GM23338 (cell line): ENCODE data around the gene LRRC28. TPM values are rescaled to one million over a fixed set of nuclear protein-coding genes. Genes with fewer than 3 reads are reported as not detected.
"Not testable (repeated sequence)": the region's sequence is repeated elsewhere in the genome, so short reads cannot be mapped to it uniquely, and the experiment has no call there.

ENCODE experiments used
- ATAC-seq: fragments of 200-7000 bp; cut with Tn5 transposase; 3 replicates; pipeline ENCODE4 v1.9.1; 2020
- DNase-seq: peaks from one replicate; pipeline ENCODE4 v3.0.0-alpha.2; 2015; ENCODE audit warnings: low spot score
- H2AFZ ChIP-seq: fragments of 200-600 bp; sonication (generic); 2 replicates; pipeline ENCODE4 v1.8.0; 2016; ENCODE audit warnings: antibody characterized with exemption, mild to moderate bottlenecking, moderate library complexity
- H3F3A ChIP-seq: fragments of 200-600 bp; sonication (generic); replicated peaks from 2 replicates; pipeline ENCODE4 v1.8.0; 2017; ENCODE audit warnings: antibody characterized with exemption, mixed run types, low read depth
- H3K27ac ChIP-seq: fragments of 200-600 bp; sonication (generic); 2 replicates; pipeline ENCODE4 v1.6.1; 2016; ENCODE audit warnings: low read depth
- H3K27me3 ChIP-seq: fragments of 200-600 bp; sonication (generic); 2 replicates; pipeline ENCODE4 v1.8.0; 2016; ENCODE audit warnings: mild to moderate bottlenecking, mixed run types, moderate library complexity; ENCODE audit not compliant: insufficient read depth
- H3K36me3 ChIP-seq: fragments of 200-600 bp; sonication (generic); 2 replicates; pipeline ENCODE4 v1.8.0; 2016; ENCODE audit warnings: mild to moderate bottlenecking; ENCODE audit not compliant: insufficient read depth
- H3K4me1 ChIP-seq: fragments of 200-600 bp; sonication (generic); 2 replicates; pipeline ENCODE4 v1.8.0; 2016; ENCODE audit warnings: mild to moderate bottlenecking, moderate library complexity; ENCODE audit not compliant: insufficient read depth
- H3K4me2 ChIP-seq: fragments of 200-600 bp; sonication (generic); 2 replicates; pipeline ENCODE4 v1.7.1; 2017; ENCODE audit warnings: mixed run types
- H3K4me3 ChIP-seq: fragments of 200-600 bp; sonication (generic); 2 replicates; pipeline ENCODE4 v1.6.1; 2016; ENCODE audit warnings: mixed run types
- H3K79me2 ChIP-seq: fragments of 200-600 bp; sonication (generic); replicated peaks from 2 replicates; pipeline ENCODE4 v1.8.0; 2017; ENCODE audit warnings: mild to moderate bottlenecking; ENCODE audit not compliant: insufficient read depth
- H3K9me2 ChIP-seq: fragments of 200-600 bp; sonication (generic); 2 replicates; pipeline ENCODE4 v1.8.0; 2017; ENCODE audit not compliant: insufficient read depth
- H4K20me1 ChIP-seq: fragments of 200-600 bp; sonication (generic); replicated peaks from 2 replicates; pipeline ENCODE4 v1.8.0; 2017; ENCODE audit warnings: mild to moderate bottlenecking; ENCODE audit not compliant: insufficient read depth
- H3K27ac Mint-ChIP-seq: 2 replicates; pipeline ENCODE4 v1.8.0; 2020; ENCODE audit warnings: inconsistent platforms, mild to moderate bottlenecking, moderate library complexity, mixed read lengths
- H3K27me3 Mint-ChIP-seq: 3 replicates; pipeline ENCODE4 v1.8.0; 2022; ENCODE audit warnings: low read depth, mild to moderate bottlenecking, moderate library complexity, mixed read lengths, inconsistent platforms; ENCODE audit not compliant: insufficient read depth, poor library complexity
- H3K36me3 Mint-ChIP-seq: 3 replicates; pipeline ENCODE4 v1.8.0; 2021; ENCODE audit warnings: low read depth, mild to moderate bottlenecking, inconsistent platforms, moderate library complexity, mixed read lengths
- H3K4me1 Mint-ChIP-seq: 3 replicates; pipeline ENCODE4 v1.8.0; 2020; ENCODE audit warnings: mild to moderate bottlenecking, inconsistent platforms, mixed read lengths
- H3K4me3 Mint-ChIP-seq: 3 replicates; pipeline ENCODE4 v1.8.0; 2021; ENCODE audit warnings: moderate library complexity, mild to moderate bottlenecking, inconsistent platforms, mixed read lengths
- H3K9me3 Mint-ChIP-seq: 3 replicates; pipeline ENCODE4 v1.8.0; 2020; ENCODE audit warnings: moderate library complexity, mild to moderate bottlenecking, inconsistent platforms, mixed read lengths
- CTCF ChIP-seq, 2 experiments: fragments of 200-600 bp in 1 of 2; sonication (generic) in 1 of 2; conservative IDR thresholded peaks; 2 replicates each; pipeline versions ENCODE4 v1.5.1 to v1.6.1; 2016 to 2017; ENCODE audit warnings: antibody characterized with exemption in 2 of 2, low read depth in 2 of 2, mild to moderate bottlenecking in 2 of 2, moderate library complexity in 1 of 2
- JUNB ChIP-seq: IDR thresholded peaks from one replicate; pipeline ENCODE4 v1.6.1; 2016; ENCODE audit warnings: antibody characterized with exemption; ENCODE audit not compliant: unreplicated experiment
- NANOG ChIP-seq: IDR thresholded peaks from 2 replicates; pipeline ENCODE4 v1.6.1; 2016; ENCODE audit warnings: antibody characterized with exemption, borderline replicate concordance
- STAT1 ChIP-seq: IDR thresholded peaks from one replicate; pipeline ENCODE4 v1.6.1; 2016; ENCODE audit warnings: antibody characterized with exemption; ENCODE audit not compliant: unreplicated experiment
- ZNF331 ChIP-seq: fragments of 250-450 bp; sonication (Bioruptor Pico); IDR thresholded peaks from 2 replicates; pipeline ENCODE4 v1.5.0; 2020; ENCODE audit warnings: low read depth, mild to moderate bottlenecking, moderate library complexity
- polyA plus RNA-seq: library from polyadenylated mRNA; unstranded; fragments of >200 nt; fragmentation: Nextera tagmentation; extraction: Ambion mirVana; gene quantifications from 2 replicates; pipeline ENCODE4 v1.2.1, GENCODE V29; 2016
- total RNA-seq: library from RNA; depleted of rRNA; stranded (reverse); fragments of >200 nt; shearing (Covaris generic); gene quantifications from 2 replicates; pipeline ENCODE4 v1.2.3, GENCODE V29; 2014

Gene LRRC28
- total and polyA plus RNA-seq, 2 experiments from 2014 or later = 12.9 to 28.4 TPM

GRCh38 chr15:99230867-99231266, 20.4 kb upstream of the LRRC28 start:
- Mint-ChIP-seq H3K9me3 (no peaks in the 10 kb centered on the region; the same call in 2 of the 3 replicates), H3K27me3 (no peaks in the 10 kb centered on the region), H3K4me1 (0 out of 3 replicates have a peak, but pooled peaks cover 4% of the 10 kb centered on the region), H3K4me3 (no peak overlapping the region), H3K27ac (no peak overlapping the region), H3K36me3 (peaks cover 15% of the 10 kb centered on the region)
- no peaks in the 10 kb centered on the region for H3K27me3 ChIP-seq
- no peak for DNase-seq
- H3K4me2 ChIP-seq = no peak overlapping the region
- H3K4me3 ChIP-seq = no peak overlapping the region
- H3F3A ChIP-seq = no peaks in the 10 kb centered on the region
- no peak for ATAC-seq
- no peaks in the 10 kb centered on the region for H3K4me1 ChIP-seq
- no peak overlapping the region for H2AFZ ChIP-seq
- no peak for TF ChIP-seq NANOG
- TF ChIP-seq STAT1 = no peak
- H3K79me2 ChIP-seq = no peaks in the 10 kb centered on the region
- peaks cover 3% of the 10 kb centered on the region; the same call in 1 of the 2 replicates for H3K36me3 ChIP-seq
- H4K20me1 ChIP-seq = no peaks in the 10 kb centered on the region
- peaks cover 3% of the 10 kb centered on the region; the same call in 1 of the 2 replicates for H3K9me2 ChIP-seq
- H3K27ac ChIP-seq = no peak overlapping the region

- Histone ChIP-seq H3K4me3 (no peak overlapping the region), H3K9me2 (peaks cover 3% of the 10 kb centered on the region; the same call in 1 of the 2 replicates), H3F3A (no peaks in the 10 kb centered on the region), H4K20me1 (no peaks in the 10 kb centered on the region), H3K27me3 (no peaks in the 10 kb centered on the region), H2AFZ (no peak overlapping the region), H3K4me2 (no peak overlapping the region), H3K79me2 (no peaks in the 10 kb centered on the region), H3K36me3 (peaks cover 3% of the 10 kb centered on the region; the same call in 1 of the 2 replicates), H3K4me1 (no peaks in the 10 kb centered on the region), H3K27ac (no peak overlapping the region)
- no peak overlapping the region for H3K27ac Mint-ChIP-seq
- TF ChIP-seq ZNF331 (no peak), JUNB (no peak), NANOG (no peak), STAT1 (no peak), CTCF (conservative IDR thresholded peaks at IDR 0.05; ENCODE audit: low read depth in 2 of 2) (no peak)
- H3K36me3 Mint-ChIP-seq = peaks cover 17% of the 10 kb centered on the region
- no peak overlapping the region for H3K4me3 Mint-ChIP-seq
- DNase-seq (no peak), ATAC-seq (no peak)
- H3K9me3 Mint-ChIP-seq = no peaks in the 10 kb centered on the region; the same call in 2 of the 3 replicates
- 0 out of 3 replicates have a peak, but pooled peaks cover under 1% of the 10 kb centered on the region for H3K4me1 Mint-ChIP-seq
- H3K27me3 Mint-ChIP-seq = no peaks in the 10 kb centered on the region
Measured at GRCh38 chr15:99232740-99233139, 18.5 kb upstream of the LRRC28 start.

DNA sequence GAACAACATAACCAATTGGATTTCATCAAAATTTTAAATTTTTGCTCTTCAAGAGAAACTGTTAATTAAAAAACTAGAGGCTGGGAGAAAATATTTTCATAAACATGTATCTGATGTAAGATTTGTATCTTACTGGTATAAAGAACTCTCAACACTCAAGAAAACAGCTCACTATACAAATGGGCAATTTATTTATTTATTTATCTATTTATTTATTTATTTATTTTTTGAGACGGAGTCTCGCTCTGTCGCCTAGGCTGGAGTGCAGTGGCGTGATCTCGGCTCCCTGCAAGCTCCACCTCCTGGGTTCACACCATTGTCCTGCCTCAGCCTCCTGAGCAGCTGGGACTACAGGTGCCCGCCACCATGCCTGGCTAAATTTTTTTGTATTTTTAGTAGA, 17.1 kb upstream of the LRRC28 start:
- not testable (repeated sequence) for H3K4me3 Mint-ChIP-seq, H3K27ac Mint-ChIP-seq

More for the DNA sequence above, 17.1 kb upstream of the LRRC28 start:
- not testable (repeated sequence) for DNase-seq, H3K4me3 ChIP-seq, H3K4me2 ChIP-seq, H3K36me3 ChIP-seq, H3K4me1 ChIP-seq, H2AFZ ChIP-seq, H3K9me3 Mint-ChIP-seq, H3K9me2 ChIP-seq, H3K27ac ChIP-seq, ATAC-seq, H3K79me2 ChIP-seq, H3K27me3 Mint-ChIP-seq, H3K27me3 ChIP-seq, H3K4me1 Mint-ChIP-seq, H3F3A ChIP-seq, H4K20me1 ChIP-seq
- peaks cover 15% of the 10 kb centered on the region for H3K36me3 Mint-ChIP-seq
